Stimulated activated CD8-positive, alpha-beta memory T cell treated with anti-CD3 and anti-CD28 coated beads, Interleukin-15, amount 100 ng/mL, for 4 hours (primary cell): Measurements from ENCODE around the gene CACNA1C.
"Not testable (repeated sequence)": the region's sequence is repeated elsewhere in the genome, so short reads cannot be mapped to it uniquely, and the experiment has no call there.

ENCODE experiments used
- DNase-seq, 2 donors: peaks; one replicate each; pipeline ENCODE4 v3.0.0-alpha.2; 2020; ENCODE audit warnings: low read depth in 2 of 2

The CACNA1C gene

GRCh38 chr12:2739832-2740641, 687.2 kb downstream of the CACNA1C start:
- no peak for DNase-seq

GRCh38 chr12:2742037-2742436, 689.2 kb downstream of the CACNA1C start:
- DNase-seq, result not testable (repeated sequence)

GRCh38 chr12:2743478-2743877, 690.7 kb downstream of the CACNA1C start:
- no peak for DNase-seq

GRCh38 chr12:2745655-2746054, 692.9 kb downstream of the CACNA1C start:
- no peak for DNase-seq
